ENCODE results near the gene OSBPL9.
"Not testable (repeated sequence)": the region's sequence is repeated elsewhere in the genome, so short reads cannot be mapped to it uniquely, and the experiment has no call there.

OSBPL9 gene

DNA sequence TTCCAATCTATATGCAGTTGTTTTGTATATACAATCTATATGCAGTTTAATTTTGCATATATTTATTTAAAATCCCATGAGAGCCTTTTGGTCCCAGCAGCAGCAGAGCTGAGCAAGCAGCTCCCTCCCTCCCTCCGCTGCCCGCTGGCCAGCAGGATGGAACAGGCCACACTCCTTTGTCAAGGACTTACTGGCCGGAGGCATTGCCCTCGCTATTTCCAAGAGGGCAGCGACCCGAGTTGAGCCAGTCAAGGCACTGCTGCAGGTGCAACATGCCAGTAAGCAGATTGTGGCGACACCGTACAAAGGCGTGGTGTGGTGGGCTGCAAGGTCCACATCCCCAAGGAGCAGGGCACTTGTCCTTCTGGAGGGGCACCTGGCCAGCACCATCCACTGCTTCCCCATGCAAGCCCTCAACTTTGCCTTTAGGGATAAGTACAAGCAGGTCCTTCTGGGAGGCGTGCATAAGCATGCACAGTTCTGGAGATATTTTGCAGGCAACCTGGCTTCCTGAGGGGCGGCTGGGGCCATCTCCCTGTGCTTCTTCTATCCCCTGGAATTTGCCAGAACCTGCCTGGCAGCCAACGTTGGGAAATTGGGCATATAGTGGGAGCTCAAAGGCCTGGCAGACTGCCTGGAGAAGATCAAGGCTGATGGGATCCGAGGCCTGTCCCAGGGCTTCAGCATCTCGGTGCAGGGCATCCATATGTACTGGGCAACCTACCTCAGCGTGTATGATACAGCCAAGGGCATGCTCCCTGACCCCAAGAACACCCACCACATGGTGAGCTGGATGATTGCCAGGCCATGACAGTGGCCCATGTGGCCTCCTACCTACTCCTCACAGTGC, 92.2 kb downstream of the OSBPL9 start:
- DNase-seq (ENCODE audit: low read depth in 3 of 3): no peak

DNA sequence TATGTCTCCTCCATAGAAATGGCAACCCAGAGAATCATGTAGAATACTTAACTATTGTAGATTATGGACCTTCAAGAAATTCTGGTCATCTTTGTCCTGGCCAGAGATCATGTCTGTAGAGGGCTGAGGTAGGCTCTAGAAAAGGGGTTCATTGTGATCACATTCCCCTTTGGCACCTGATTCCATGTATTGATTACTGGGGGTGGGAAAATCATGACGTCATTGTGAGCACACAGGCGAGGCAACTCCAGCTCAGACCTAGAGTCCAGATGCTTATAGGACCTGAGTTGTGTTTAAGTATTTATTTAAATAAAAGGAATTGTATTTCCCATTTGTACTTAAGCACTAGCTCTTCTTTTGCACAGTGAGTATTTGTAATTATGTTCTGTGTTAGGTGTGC, 93.1 kb downstream of the OSBPL9 start:
- no peak for DNase-seq (ENCODE audit: low read depth in 3 of 3)

- DNase-seq (ENCODE audit: low read depth in 3 of 3): no peak
Measured at GRCh38 chr1:51712590-51712989, 95.7 kb downstream of the OSBPL9 start.

GRCh38 chr1:51714374-51715019, 97.6 kb downstream of the OSBPL9 start:
- no peak for DNase-seq (ENCODE audit: low read depth in 3 of 3)

- DNase-seq (ENCODE audit: low read depth in 3 of 3): no peak
Measured at GRCh38 chr1:51715369-51715768, 98.5 kb downstream of the OSBPL9 start.

DNA sequence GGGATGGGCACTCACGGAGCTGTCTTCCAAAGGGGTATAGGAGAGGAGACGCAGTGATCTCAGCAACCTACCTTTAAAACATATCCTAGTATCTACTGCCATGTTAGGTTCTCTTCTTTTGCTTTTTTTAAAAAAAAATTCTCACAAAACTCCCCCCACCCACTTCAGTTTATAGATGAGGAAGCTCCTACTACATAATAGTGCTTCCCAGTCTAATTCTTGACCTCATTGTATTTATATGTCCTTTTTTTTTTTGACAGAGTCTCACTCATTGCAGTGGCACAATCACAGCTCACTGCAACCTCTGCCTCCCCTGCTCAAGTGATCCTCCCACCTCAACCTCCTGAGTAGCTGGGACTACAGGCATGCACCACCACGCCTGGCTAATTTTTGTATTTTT, 99.9 kb downstream of the OSBPL9 start:
- no peak for DNase-seq (ENCODE audit: low read depth in 3 of 3)

DNA sequence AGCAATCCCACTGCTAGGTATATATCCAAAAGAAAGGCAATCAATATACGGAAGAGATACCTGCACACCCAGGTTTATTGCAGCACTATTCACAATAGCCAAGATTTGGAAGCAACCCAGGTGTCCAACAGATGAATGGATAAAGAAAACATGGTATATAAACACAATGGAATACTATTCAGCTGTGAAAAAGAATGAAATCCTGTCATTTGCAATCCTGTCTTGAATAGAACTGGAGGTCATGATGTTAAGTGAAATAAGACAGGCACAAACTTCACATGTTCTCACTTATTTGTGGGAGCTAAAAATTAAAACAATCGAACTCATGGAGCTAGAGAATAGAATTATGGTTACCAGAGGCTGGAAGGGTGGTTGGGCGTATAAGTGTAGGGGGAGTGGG, 101.0 kb downstream of the OSBPL9 start:
- DNase-seq (ENCODE audit: low read depth in 3 of 3): no peak

- DNase-seq (ENCODE audit: low read depth in 3 of 3): no peak
Measured at GRCh38 chr1:51719146-51719545, 102.3 kb downstream of the OSBPL9 start.

DNA sequence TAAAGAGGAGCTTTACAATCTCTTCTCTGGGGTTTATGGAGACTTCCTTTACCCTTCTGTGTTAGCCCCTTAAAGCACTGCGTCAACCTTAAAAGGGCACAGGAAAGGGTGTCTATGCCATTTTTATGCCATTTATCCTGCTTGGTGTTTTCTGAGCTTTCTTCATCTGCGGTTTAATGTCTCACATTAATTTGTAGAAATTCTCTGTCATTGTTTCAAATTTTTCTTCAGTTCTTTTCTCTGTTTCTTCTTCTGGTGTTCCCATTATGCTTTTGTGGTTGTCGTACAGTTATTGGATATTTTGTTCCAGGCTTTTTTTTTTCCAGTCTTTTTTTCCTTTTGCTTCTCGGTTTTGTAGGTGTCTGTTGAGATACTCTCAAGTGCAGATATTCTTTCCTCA, 107.9 kb downstream of the OSBPL9 start:
- DNase-seq (ENCODE audit: low read depth in 3 of 3): no peak

GRCh38 chr1:51726051-51726450, 109.2 kb downstream of the OSBPL9 start:
- no peak for DNase-seq (ENCODE audit: low read depth in 3 of 3)

- no peak for DNase-seq (ENCODE audit: low read depth in 3 of 3)
Measured at GRCh38 chr1:51726544-51727225, 109.8 kb downstream of the OSBPL9 start.

DNA sequence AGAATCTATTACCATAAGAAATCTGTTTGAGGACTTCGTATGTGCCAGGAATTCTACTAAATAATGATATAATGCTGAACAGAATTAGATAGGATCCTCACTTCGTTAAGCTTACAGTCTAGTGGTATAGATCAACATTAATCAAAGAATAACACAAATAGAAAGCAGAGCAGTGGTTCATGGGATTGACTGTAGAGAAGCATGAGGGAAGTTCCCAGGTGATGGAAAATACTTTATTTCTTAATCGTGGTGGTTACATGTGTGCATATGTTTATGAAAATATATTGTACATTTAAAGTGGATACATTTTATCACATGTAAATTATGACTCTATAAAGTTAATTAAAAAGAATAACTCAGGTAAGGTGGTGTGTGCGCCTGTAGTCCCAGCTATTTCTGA, 110.5 kb downstream of the OSBPL9 start:
- no peak for DNase-seq (ENCODE audit: low read depth in 3 of 3)

- DNase-seq (ENCODE audit: low read depth in 3 of 3): no peak
Measured at GRCh38 chr1:51728611-51729155, 111.8 kb downstream of the OSBPL9 start.

DNA sequence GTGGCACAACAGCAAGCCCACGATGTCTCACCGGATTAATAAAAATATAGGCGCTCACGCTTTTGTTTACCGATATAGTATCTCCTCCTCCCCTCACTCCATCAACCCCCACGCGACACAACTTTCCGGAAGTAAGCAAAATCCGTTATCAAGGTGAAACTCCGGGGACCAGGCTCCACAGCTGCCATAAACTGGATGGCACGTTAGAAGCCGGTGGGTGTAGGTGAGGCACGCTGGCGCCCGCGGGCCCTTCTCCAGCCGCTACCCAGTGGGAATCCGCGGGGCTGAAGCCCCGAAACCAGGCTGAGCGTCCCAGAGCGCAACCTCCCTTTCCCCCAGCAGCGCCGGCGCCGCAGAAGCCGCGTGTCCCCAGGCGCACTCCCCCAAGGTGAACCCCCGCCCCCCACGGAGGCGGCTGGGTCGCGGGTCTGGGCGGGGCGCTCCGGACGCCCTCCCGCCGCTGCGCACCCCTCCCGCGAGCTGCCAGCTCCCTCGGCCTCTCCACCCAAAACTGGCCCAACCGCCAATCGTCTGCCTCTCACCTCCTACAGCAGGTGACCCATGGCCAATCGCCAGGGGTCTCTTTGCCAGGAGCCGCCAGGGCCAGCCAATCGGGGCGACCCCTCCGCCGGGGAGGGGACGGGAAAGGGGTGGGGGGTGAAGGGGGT, 112.4 kb downstream of the OSBPL9 start:
- DNase-seq (ENCODE audit: low read depth in 3 of 3): peak; percentile 81 to 87 (median 82)

GRCh38 chr1:51729824-51730301, 113.0 kb downstream of the OSBPL9 start:
- no peak for DNase-seq (ENCODE audit: low read depth in 3 of 3)

- no peak for DNase-seq (ENCODE audit: low read depth in 3 of 3)
Measured at GRCh38 chr1:51731998-51732397, 115.1 kb downstream of the OSBPL9 start.

DNA sequence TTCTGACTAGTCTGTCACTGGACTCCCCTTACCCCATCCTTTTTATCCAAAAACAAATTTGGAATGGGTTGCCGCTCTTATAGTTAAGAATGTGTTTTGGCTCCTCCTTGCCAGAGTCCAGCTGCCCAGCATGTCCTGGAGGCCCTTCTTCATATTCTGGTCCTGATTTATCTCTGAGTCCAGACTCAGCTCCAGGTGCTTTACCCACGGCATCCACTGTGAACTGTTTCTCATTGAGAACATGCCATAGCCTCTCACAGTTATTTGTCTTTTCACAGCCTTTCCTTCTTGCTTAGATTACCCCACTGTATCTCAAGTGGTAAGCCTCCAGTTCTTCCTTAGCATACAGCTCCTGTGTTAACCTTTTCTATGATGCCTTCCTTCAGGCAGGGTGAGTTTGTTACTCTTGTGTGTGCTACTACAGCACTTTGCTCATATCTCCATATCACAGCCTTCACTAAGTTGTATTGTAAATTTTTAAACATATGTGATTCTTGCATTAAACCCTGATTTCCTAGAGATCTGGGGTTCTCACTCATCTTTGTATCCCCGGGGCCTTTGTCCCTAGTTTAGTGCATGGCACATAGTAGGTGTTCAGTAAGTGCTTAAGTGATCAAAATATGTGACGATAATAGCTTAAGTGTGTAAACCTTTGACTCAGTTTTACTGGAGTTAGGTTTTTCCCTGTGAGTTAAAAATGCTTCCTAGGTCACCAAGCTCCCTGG, 116.0 kb downstream of the OSBPL9 start:
- no peak for DNase-seq (ENCODE audit: low read depth in 3 of 3)

GRCh38 chr1:51733426-51733774, 116.5 kb downstream of the OSBPL9 start:
- not testable (repeated sequence) for DNase-seq (ENCODE audit: low read depth in 3 of 3)

- no peak for DNase-seq (ENCODE audit: low read depth in 3 of 3)
Measured at GRCh38 chr1:51733793-51734522, 117.1 kb downstream of the OSBPL9 start.

Measured in stimulated activated CD4-positive, alpha-beta T cell treated with anti-CD3 and anti-CD28 coated beads, TNF-alpha, amount 100 ng/mL, for 4 hours (primary cell).